CD14-positive monocyte (primary cell): Measurements from ENCODE around the gene ARL4D. TPM values are rescaled to one million over a fixed set of nuclear protein-coding genes. Genes with fewer than 3 reads are reported as not detected.

Experiments
- DNase-seq, 3 donors: peaks; one replicate each; pipeline ENCODE4 v3.0.0-alpha.2; 2011 to 2022
- H2AFZ ChIP-seq: 2 replicates; pipeline ENCODE4 v1.6.0; 2012; ENCODE audit warnings: mild to moderate bottlenecking, low read depth, low read length, inconsistent platforms; ENCODE audit not compliant: insufficient read depth, poor library complexity, severe bottlenecking
- H3K27ac ChIP-seq, 2 donors: 1 replicate in 1 of 2; 2 replicates in 1 of 2; pipeline ENCODE4 v1.5.1; 2012 to 2013; ENCODE audit warnings: low read length in 2 of 2, control low read depth in 1 of 2, inconsistent platforms in 1 of 2, low read depth in 1 of 2, mild to moderate bottlenecking in 1 of 2
- H3K27me3 ChIP-seq, 2 donors: one replicate each; pipeline versions ENCODE4 v1.6.0 to v1.6.1; 2011 to 2013; ENCODE audit warnings: low read length in 2 of 2; ENCODE audit not compliant: control insufficient read depth in 2 of 2, insufficient read depth in 2 of 2
- H3K36me3 ChIP-seq, 2 donors: replicated peaks in 1 of 2; 1 replicate in 1 of 2; 2 replicates in 1 of 2; pipeline versions ENCODE4 v1.5.1 to v1.6.1; 2012 to 2013; ENCODE audit warnings: low read length in 2 of 2, control low read depth in 1 of 2, inconsistent platforms in 1 of 2, mild to moderate bottlenecking in 1 of 2; ENCODE audit not compliant: insufficient read depth in 2 of 2, control insufficient read depth in 1 of 2
- H3K4me1 ChIP-seq, 2 donors: 1 replicate in 1 of 2; 2 replicates in 1 of 2; pipeline versions ENCODE4 v1.5.1 to v1.6.1; 2012 to 2013; ENCODE audit warnings: low read length in 2 of 2, control low read depth in 1 of 2, inconsistent platforms in 1 of 2, mild to moderate bottlenecking in 1 of 2, moderate library complexity in 1 of 2; ENCODE audit not compliant: insufficient read depth in 2 of 2, control insufficient read depth in 1 of 2
- H3K4me2 ChIP-seq: replicated peaks from 2 replicates; pipeline ENCODE3; 2012; ENCODE audit warnings: low read length, moderate library complexity, mild to moderate bottlenecking; ENCODE audit not compliant: poor library complexity, severe bottlenecking; ENCODE audit errors: extremely low read depth
- H3K4me3 ChIP-seq, 3 experiments: fragments of 200-600 bp in 1 of 3; sonication (generic) in 1 of 3; replicated peaks in 1 of 3; 1 replicate in 2 of 3; 2 replicates in 1 of 3; pipeline ENCODE4 v1.5.1; 2011 to 2013; ENCODE audit warnings: low read length in 3 of 3, mild to moderate bottlenecking in 3 of 3, control low read depth in 2 of 3, low read depth in 2 of 3, inconsistent platforms in 1 of 3, moderate library complexity in 1 of 3
- H3K79me2 ChIP-seq: 2 replicates; pipeline ENCODE4 v1.6.0; 2012; ENCODE audit warnings: mild to moderate bottlenecking, control low read depth, inconsistent platforms, low read length, moderate library complexity; ENCODE audit not compliant: insufficient read depth
- H3K9ac ChIP-seq: 2 replicates; pipeline ENCODE4 v1.6.0; 2017; ENCODE audit warnings: low read length, mild to moderate bottlenecking; ENCODE audit not compliant: insufficient read depth, poor library complexity, severe bottlenecking
- H3K9me3 ChIP-seq, 2 donors: replicated peaks in 1 of 2; 1 replicate in 1 of 2; 2 replicates in 1 of 2; pipeline versions ENCODE4 v1.5.1 to v1.6.1; 2012 to 2013; ENCODE audit warnings: low read length in 2 of 2, control low read depth in 1 of 2; ENCODE audit not compliant: control insufficient read depth in 1 of 2, insufficient read depth in 1 of 2
- H4K20me1 ChIP-seq: 2 replicates; pipeline ENCODE4 v1.6.0; 2012; ENCODE audit warnings: mild to moderate bottlenecking, low read length, control low read depth, moderate library complexity; ENCODE audit not compliant: insufficient read depth
- H3K27ac Mint-ChIP-seq, 7 donors: one replicate each; pipeline ENCODE4 v1.8.0; 2020; ENCODE audit warnings: mild to moderate bottlenecking in 7 of 7, mixed read lengths in 7 of 7, moderate library complexity in 6 of 7, inconsistent platforms in 2 of 7
- H3K27me3 Mint-ChIP-seq, 3 donors: one replicate each; pipeline ENCODE4 v1.8.0; 2021 to 2022; ENCODE audit warnings: low read depth in 3 of 3, mild to moderate bottlenecking in 3 of 3, mixed read lengths in 3 of 3, moderate library complexity in 3 of 3, inconsistent platforms in 1 of 3
- H3K36me3 Mint-ChIP-seq, 2 donors: one replicate each; pipeline ENCODE4 v1.8.0; 2020; ENCODE audit warnings: mixed read lengths in 2 of 2, inconsistent platforms in 1 of 2, mild to moderate bottlenecking in 1 of 2
- H3K4me1 Mint-ChIP-seq: one replicate; pipeline ENCODE4 v1.8.0; 2020; ENCODE audit warnings: mild to moderate bottlenecking, mixed read lengths
- H3K4me3 Mint-ChIP-seq, 2 donors: one replicate each; pipeline ENCODE4 v1.8.0; 2020; ENCODE audit warnings: mild to moderate bottlenecking in 2 of 2, mixed read lengths in 2 of 2, moderate library complexity in 1 of 2
- H3K9me3 Mint-ChIP-seq, 7 donors: one replicate each; pipeline ENCODE4 v1.8.0; 2020 to 2022; ENCODE audit warnings: mixed read lengths in 7 of 7, mild to moderate bottlenecking in 6 of 7, moderate library complexity in 6 of 7, inconsistent platforms in 2 of 7
- WGBS: methylation state at CpG from one replicate; pipeline ENCODE4 v1.1.5; 2013; ENCODE audit warnings: missing lambda C conversion rate; ENCODE audit not compliant: insufficient coverage; 5-methylcytosine and 5-hydroxymethylcytosine counted together
- intact Hi-C, 2 donors: fragments of 100-400 bp; cut with micrococcal nuclease; formaldehyde crosslinking; loops; one replicate each; pipeline versions ENCODE4 v1.15.0 to v1.15.1; 2023
- polyA plus RNA-seq, 3 donors: library from polyadenylated mRNA; depleted of rRNA in 1 of 3; unstranded in 2 of 3; stranded (reverse) in 1 of 3; fragments of 300-500 nt in 2 of 3; fragments of >200 nt in 1 of 3; fragmentation: Illumina TruSeq in 2 of 3; gene quantifications; 1 replicate in 2 of 3; 2 replicates in 1 of 3; pipeline ENCODE4 v1.2.3, GENCODE V29; 2012 to 2021
- TF ChIP-seq, protein P1 (sequence below): fragments of 200-600 bp; IDR thresholded peaks from one replicate; pipeline ENCODE4 v1.8.0; 2022; ENCODE audit warnings: antibody characterized with exemption, mild to moderate bottlenecking

Gene ARL4D
- polyA plus RNA-seq, 3 donors, result 0.75 to 2.4 (median 1.7) TPM

DNA sequence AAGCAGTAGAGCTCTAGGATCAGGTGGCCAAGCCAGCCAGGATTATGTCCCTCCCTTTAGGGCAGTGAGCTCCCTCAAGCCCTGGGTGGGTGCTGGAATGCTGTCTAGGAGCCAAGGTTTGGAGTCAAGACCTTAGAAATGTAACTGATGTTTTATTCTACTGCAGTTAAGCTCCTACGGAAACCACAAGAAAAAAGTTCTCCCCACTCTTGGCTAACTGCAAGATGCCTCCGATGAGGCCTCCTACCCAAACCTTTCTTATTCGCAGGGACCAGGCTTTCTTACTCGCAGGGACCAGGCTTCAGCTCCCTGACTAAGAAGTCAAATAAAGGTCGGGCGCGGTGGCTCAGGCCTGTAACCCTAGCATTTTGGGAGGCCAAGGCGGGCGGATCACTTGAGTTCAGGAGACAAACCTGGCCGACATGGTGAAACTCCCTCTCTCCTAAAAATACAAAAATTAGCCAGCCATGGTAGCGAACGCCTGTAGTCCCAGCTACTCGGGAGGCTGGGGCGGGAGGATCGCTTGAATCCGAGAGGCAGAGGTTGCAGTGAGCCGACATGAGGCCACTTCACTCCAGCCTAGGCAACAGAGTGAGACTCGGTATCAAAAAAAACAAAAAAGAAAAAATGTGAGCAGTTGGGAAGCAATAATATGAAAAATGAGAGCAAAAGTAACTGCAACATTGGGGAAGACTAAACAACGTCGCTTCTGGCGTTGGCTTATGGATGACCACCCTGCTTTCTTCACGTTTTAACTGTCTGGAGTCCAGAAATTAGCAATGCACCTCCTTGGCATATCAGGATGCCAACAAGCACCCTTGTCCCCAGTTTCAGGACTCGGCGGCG is 31.7 kb upstream of the ARL4D start:
- no peak overlapping the region for H2AFZ ChIP-seq
- DNase-seq, result peak in 1 of 3 donors; percentile 70
- H3K79me2 ChIP-seq, result no peaks in the 10 kb centered on the region
- H3K36me3 ChIP-seq, result no peaks in the 10 kb centered on the region
- peak overlapping the region; percentile 96 to 97 for H3K4me3 Mint-ChIP-seq
- H3K9me3 Mint-ChIP-seq, result peaks cover 0 to 3% (median 0%) of the 10 kb centered on the region in 7 donors
- H3K4me1 ChIP-seq, result peaks cover 29 to 34% of the 10 kb centered on the region in 2 donors
- H3K4me2 ChIP-seq, result peak overlapping the region; percentile 92
- H3K9ac ChIP-seq, result no peak overlapping the region
- TF ChIP-seq, protein P1, sequence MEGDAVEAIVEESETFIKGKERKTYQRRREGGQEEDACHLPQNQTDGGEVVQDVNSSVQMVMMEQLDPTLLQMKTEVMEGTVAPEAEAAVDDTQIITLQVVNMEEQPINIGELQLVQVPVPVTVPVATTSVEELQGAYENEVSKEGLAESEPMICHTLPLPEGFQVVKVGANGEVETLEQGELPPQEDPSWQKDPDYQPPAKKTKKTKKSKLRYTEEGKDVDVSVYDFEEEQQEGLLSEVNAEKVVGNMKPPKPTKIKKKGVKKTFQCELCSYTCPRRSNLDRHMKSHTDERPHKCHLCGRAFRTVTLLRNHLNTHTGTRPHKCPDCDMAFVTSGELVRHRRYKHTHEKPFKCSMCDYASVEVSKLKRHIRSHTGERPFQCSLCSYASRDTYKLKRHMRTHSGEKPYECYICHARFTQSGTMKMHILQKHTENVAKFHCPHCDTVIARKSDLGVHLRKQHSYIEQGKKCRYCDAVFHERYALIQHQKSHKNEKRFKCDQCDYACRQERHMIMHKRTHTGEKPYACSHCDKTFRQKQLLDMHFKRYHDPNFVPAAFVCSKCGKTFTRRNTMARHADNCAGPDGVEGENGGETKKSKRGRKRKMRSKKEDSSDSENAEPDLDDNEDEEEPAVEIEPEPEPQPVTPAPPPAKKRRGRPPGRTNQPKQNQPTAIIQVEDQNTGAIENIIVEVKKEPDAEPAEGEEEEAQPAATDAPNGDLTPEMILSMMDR, result no peak
- no peaks in the 10 kb centered on the region for H3K27me3 ChIP-seq
- H4K20me1 ChIP-seq, result no peaks in the 10 kb centered on the region
- H3K27me3 Mint-ChIP-seq, result peaks cover 0 to 10% (median 0%) of the 10 kb centered on the region in 3 donors
- WGBS, result 86% methylated on average over 20 of the region's 25 CpGs
- peak overlapping the region in 1 of 3 experiments; percentile 77 for H3K4me3 ChIP-seq
- H3K36me3 Mint-ChIP-seq, result no peaks in the 10 kb centered on the region
- H3K9me3 ChIP-seq, result no peaks in the 10 kb centered on the region
- intact Hi-C loops, result no loop called here
- H3K27ac ChIP-seq, result peak overlapping the region; percentile 1 to 99
- peak overlapping the region; percentile 98 to 100 (median 100) for H3K27ac Mint-ChIP-seq
- H3K4me1 Mint-ChIP-seq, result peaks cover 33% of the 10 kb centered on the region

DNA sequence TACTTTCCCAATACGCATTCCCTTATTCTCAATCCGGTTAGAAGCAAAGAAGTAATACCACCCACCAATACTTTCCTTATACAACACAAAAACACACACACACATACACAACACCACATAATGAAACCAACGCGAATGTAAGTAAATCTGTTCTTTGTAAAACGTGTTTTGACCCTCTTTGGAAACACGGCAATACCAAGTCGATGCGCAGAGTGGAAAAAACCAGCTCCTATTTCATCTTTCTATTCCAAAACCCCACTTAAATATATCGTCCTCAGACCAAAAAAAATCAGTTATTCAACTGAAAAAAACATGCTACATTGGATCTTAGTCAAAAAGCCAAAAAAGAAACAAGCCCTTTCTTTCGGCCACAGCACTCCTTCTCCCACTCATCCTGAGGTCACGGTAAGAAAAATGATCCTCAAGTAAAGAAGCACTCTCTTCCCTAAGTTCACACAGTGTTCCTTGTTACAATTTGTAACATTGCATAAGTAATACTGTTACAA is 31.0 kb upstream of the ARL4D start:
- Mint-ChIP-seq H3K9me3 (peaks cover 0 to 3% (median 0%) of the 10 kb centered on the region in 7 donors), H3K4me3 (peak overlapping the region; percentile 96 to 97), H3K27ac (peak overlapping the region; percentile 98 to 100 (median 100)), H3K4me1 (peaks cover 34% of the 10 kb centered on the region), H3K36me3 (no peaks in the 10 kb centered on the region), H3K27me3 (peaks cover 0 to 10% (median 0%) of the 10 kb centered on the region in 3 donors)
- no peaks in the 10 kb centered on the region for H3K79me2 ChIP-seq
- no peaks in the 10 kb centered on the region for H3K9me3 ChIP-seq
- H2AFZ ChIP-seq, result peak overlapping the region; percentile 77
- DNase-seq, result peak; percentile 79 to 91 (median 82)
- no peaks in the 10 kb centered on the region for H3K36me3 ChIP-seq
- H3K4me2 ChIP-seq, result peak overlapping the region; percentile 92
- peak overlapping the region; percentile 89 for H3K9ac ChIP-seq
- peak overlapping the region; percentile 97 to 99 for H3K27ac ChIP-seq
- no peaks in the 10 kb centered on the region for H4K20me1 ChIP-seq
- no peaks in the 10 kb centered on the region for H3K27me3 ChIP-seq
- peaks cover 35 to 39% of the 10 kb centered on the region in 2 donors for H3K4me1 ChIP-seq
- WGBS, result 11% methylated on average over 10 of the region's 11 CpGs
- intact Hi-C loops, result loop anchor here in 1 of 2 donors (2.0 kb wide), 1 partner anchor 21 kb away; no protein-coding TSS in a partner anchor
- peak overlapping the region; percentile 33 to 77 (median 54) for H3K4me3 ChIP-seq
- TF ChIP-seq, protein P1, result no peak
